ENCODE measurements around the gene CDH4.

- TF ChIP-seq POLR2AphosphoS5 (IDR thresholded peaks at IDR 0.05) (no peak), CTCF (IDR thresholded peaks at IDR 0.05 in 8 of 11, conservative IDR thresholded peaks at IDR 0.05 in 3 of 11) (no peak)
These were observed 485.9 kb downstream of the CDH4 start for GRCh38 chr20:61737812-61738443.
